HG02623 (cell line): ENCODE measurements around the gene GRB2.
A peak's percentile ranks its signal among the peaks of the same experiment; 100 is the strongest.

Experiments
- ATAC-seq: cut with Tn5 transposase; IDR thresholded peaks from one replicate; pipeline ENCODE4 v1.9.1; 2021; ENCODE audit warnings: moderate library complexity; ENCODE audit not compliant: unreplicated experiment

The GRB2 gene

GRCh38 chr17:75414488-75414887 lies 9.0 kb upstream of the GRB2 start:
- ATAC-seq: no peak

GRCh38 chr17:75412455-75413317 lies 7.2 kb upstream of the GRB2 start:
- no peak for ATAC-seq

- no peak for ATAC-seq
These were observed 6.0 kb upstream of the GRB2 start for GRCh38 chr17:75411328-75412067.

GRCh38 chr17:75410141-75410540 lies 4.7 kb upstream of the GRB2 start:
- ATAC-seq: no peak

GRCh38 chr17:75407655-75408352 lies 2.3 kb upstream of the GRB2 start:
- ATAC-seq: no peak

GRCh38 chr17:75406222-75406615 lies 741 bp upstream of the GRB2 start:
- no peak for ATAC-seq

- peak; percentile 15 for ATAC-seq
These were observed 630 bp downstream of the GRB2 start for GRCh38 chr17:75404731-75405364.

- no peak for ATAC-seq
These were observed 1.2 kb downstream of the GRB2 start for GRCh38 chr17:75404223-75404730.

- ATAC-seq: no peak
These were observed 2.3 kb downstream of the GRB2 start for GRCh38 chr17:75403131-75403530.

- ATAC-seq: no peak
These were observed 3.5 kb downstream of the GRB2 start for GRCh38 chr17:75402026-75402425.

GRCh38 chr17:75400326-75400939 lies 5.0 kb downstream of the GRB2 start:
- no peak for ATAC-seq

- ATAC-seq: no peak
These were observed 7.2 kb downstream of the GRB2 start for GRCh38 chr17:75398279-75398678.

GRCh38 chr17:75397217-75397616 lies 8.3 kb downstream of the GRB2 start:
- ATAC-seq: no peak

- no peak for ATAC-seq
These were observed 8.7 kb downstream of the GRB2 start for GRCh38 chr17:75396796-75397195.

- ATAC-seq: no peak
These were observed 9.5 kb downstream of the GRB2 start for GRCh38 chr17:75396025-75396424.

GRCh38 chr17:75394332-75394918 lies 11.1 kb downstream of the GRB2 start:
- no peak for ATAC-seq

GRCh38 chr17:75393523-75394331 lies 11.8 kb downstream of the GRB2 start:
- peak; percentile 62 for ATAC-seq

- no peak for ATAC-seq
These were observed 12.9 kb downstream of the GRB2 start for GRCh38 chr17:75392559-75392958.

GRCh38 chr17:75390982-75391381 lies 14.5 kb downstream of the GRB2 start:
- no peak for ATAC-seq
